GM23338 (cell line): Measurements from ENCODE around the gene EMC10. TPM values are rescaled to one million over a fixed set of nuclear protein-coding genes. Genes with fewer than 3 reads are reported as not detected.

Source experiments
- ATAC-seq: fragments of 200-7000 bp; cut with Tn5 transposase; 3 replicates; pipeline ENCODE4 v1.9.1; 2020
- DNase-seq: peaks from one replicate; pipeline ENCODE4 v3.0.0-alpha.2; 2015; ENCODE audit warnings: low spot score
- H2AFZ ChIP-seq: fragments of 200-600 bp; sonication (generic); 2 replicates; pipeline ENCODE4 v1.8.0; 2016; ENCODE audit warnings: antibody characterized with exemption, mild to moderate bottlenecking, moderate library complexity
- H3F3A ChIP-seq: fragments of 200-600 bp; sonication (generic); replicated peaks from 2 replicates; pipeline ENCODE4 v1.8.0; 2017; ENCODE audit warnings: antibody characterized with exemption, mixed run types, low read depth
- H3K27ac ChIP-seq: fragments of 200-600 bp; sonication (generic); 2 replicates; pipeline ENCODE4 v1.6.1; 2016; ENCODE audit warnings: low read depth
- H3K27me3 ChIP-seq: fragments of 200-600 bp; sonication (generic); 2 replicates; pipeline ENCODE4 v1.8.0; 2016; ENCODE audit warnings: mild to moderate bottlenecking, mixed run types, moderate library complexity; ENCODE audit not compliant: insufficient read depth
- H3K36me3 ChIP-seq: fragments of 200-600 bp; sonication (generic); 2 replicates; pipeline ENCODE4 v1.8.0; 2016; ENCODE audit warnings: mild to moderate bottlenecking; ENCODE audit not compliant: insufficient read depth
- H3K4me1 ChIP-seq: fragments of 200-600 bp; sonication (generic); 2 replicates; pipeline ENCODE4 v1.8.0; 2016; ENCODE audit warnings: mild to moderate bottlenecking, moderate library complexity; ENCODE audit not compliant: insufficient read depth
- H3K4me2 ChIP-seq: fragments of 200-600 bp; sonication (generic); 2 replicates; pipeline ENCODE4 v1.7.1; 2017; ENCODE audit warnings: mixed run types
- H3K4me3 ChIP-seq: fragments of 200-600 bp; sonication (generic); 2 replicates; pipeline ENCODE4 v1.6.1; 2016; ENCODE audit warnings: mixed run types
- H3K79me2 ChIP-seq: fragments of 200-600 bp; sonication (generic); replicated peaks from 2 replicates; pipeline ENCODE4 v1.8.0; 2017; ENCODE audit warnings: mild to moderate bottlenecking; ENCODE audit not compliant: insufficient read depth
- H3K9me2 ChIP-seq: fragments of 200-600 bp; sonication (generic); 2 replicates; pipeline ENCODE4 v1.8.0; 2017; ENCODE audit not compliant: insufficient read depth
- H4K20me1 ChIP-seq: fragments of 200-600 bp; sonication (generic); replicated peaks from 2 replicates; pipeline ENCODE4 v1.8.0; 2017; ENCODE audit warnings: mild to moderate bottlenecking; ENCODE audit not compliant: insufficient read depth
- H3K27ac Mint-ChIP-seq: 2 replicates; pipeline ENCODE4 v1.8.0; 2020; ENCODE audit warnings: inconsistent platforms, mild to moderate bottlenecking, moderate library complexity, mixed read lengths
- H3K27me3 Mint-ChIP-seq: 3 replicates; pipeline ENCODE4 v1.8.0; 2022; ENCODE audit warnings: low read depth, mild to moderate bottlenecking, moderate library complexity, mixed read lengths, inconsistent platforms; ENCODE audit not compliant: insufficient read depth, poor library complexity
- H3K36me3 Mint-ChIP-seq: 3 replicates; pipeline ENCODE4 v1.8.0; 2021; ENCODE audit warnings: low read depth, mild to moderate bottlenecking, inconsistent platforms, moderate library complexity, mixed read lengths
- H3K4me1 Mint-ChIP-seq: 3 replicates; pipeline ENCODE4 v1.8.0; 2020; ENCODE audit warnings: mild to moderate bottlenecking, inconsistent platforms, mixed read lengths
- H3K4me3 Mint-ChIP-seq: 3 replicates; pipeline ENCODE4 v1.8.0; 2021; ENCODE audit warnings: moderate library complexity, mild to moderate bottlenecking, inconsistent platforms, mixed read lengths
- H3K9me3 Mint-ChIP-seq: 3 replicates; pipeline ENCODE4 v1.8.0; 2020; ENCODE audit warnings: moderate library complexity, mild to moderate bottlenecking, inconsistent platforms, mixed read lengths
- CREB1 ChIP-seq: fragments of 250-450 bp; sonication (Bioruptor Pico); IDR thresholded peaks from 2 replicates; pipeline ENCODE4 v1.5.0; 2020; ENCODE audit warnings: low read depth, mild to moderate bottlenecking, moderate library complexity
- CTCF ChIP-seq, 2 experiments: fragments of 200-600 bp in 1 of 2; sonication (generic) in 1 of 2; conservative IDR thresholded peaks; 2 replicates each; pipeline versions ENCODE4 v1.5.1 to v1.6.1; 2016 to 2017; ENCODE audit warnings: antibody characterized with exemption in 2 of 2, low read depth in 2 of 2, mild to moderate bottlenecking in 2 of 2, moderate library complexity in 1 of 2
- ETS1 ChIP-seq: IDR thresholded peaks from 2 replicates; pipeline ENCODE4 v1.6.1; 2016; ENCODE audit warnings: antibody characterized with exemption
- EZH2 ChIP-seq: fragments of 200-600 bp; sonication (generic); IDR thresholded peaks from one replicate; pipeline ENCODE4 v1.8.0; 2017; ENCODE audit warnings: antibody characterized with exemption, mild to moderate bottlenecking, low read depth; ENCODE audit not compliant: unreplicated experiment
- JUNB ChIP-seq: IDR thresholded peaks from one replicate; pipeline ENCODE4 v1.6.1; 2016; ENCODE audit warnings: antibody characterized with exemption; ENCODE audit not compliant: unreplicated experiment
- NANOG ChIP-seq: IDR thresholded peaks from 2 replicates; pipeline ENCODE4 v1.6.1; 2016; ENCODE audit warnings: antibody characterized with exemption, borderline replicate concordance
- POLR2AphosphoS5 ChIP-seq: IDR thresholded peaks from 2 replicates; pipeline ENCODE4 v1.6.1; 2016; ENCODE audit warnings: antibody characterized with exemption, low read depth
- STAT1 ChIP-seq: IDR thresholded peaks from one replicate; pipeline ENCODE4 v1.6.1; 2016; ENCODE audit warnings: antibody characterized with exemption; ENCODE audit not compliant: unreplicated experiment
- ZNF331 ChIP-seq: fragments of 250-450 bp; sonication (Bioruptor Pico); IDR thresholded peaks from 2 replicates; pipeline ENCODE4 v1.5.0; 2020; ENCODE audit warnings: low read depth, mild to moderate bottlenecking, moderate library complexity
- polyA plus RNA-seq: library from polyadenylated mRNA; unstranded; fragments of >200 nt; fragmentation: Nextera tagmentation; extraction: Ambion mirVana; gene quantifications from 2 replicates; pipeline ENCODE4 v1.2.1, GENCODE V29; 2016
- total RNA-seq: library from RNA; depleted of rRNA; stranded (reverse); fragments of >200 nt; shearing (Covaris generic); gene quantifications from 2 replicates; pipeline ENCODE4 v1.2.3, GENCODE V29; 2014

EMC10 gene
- total and polyA plus RNA-seq, 2 experiments from 2014 or later, result 24.8 to 113 TPM

- Mint-ChIP-seq H3K27ac (no peak overlapping the region), H3K9me3 (no peaks in the 10 kb centered on the region; the same call in 2 of the 3 replicates), H3K36me3 (peaks cover 15% of the 10 kb centered on the region), H3K4me1 (peaks cover 16% of the 10 kb centered on the region), H3K27me3 (peaks cover 12% of the 10 kb centered on the region), H3K4me3 (no peak overlapping the region; the same call in 2 of the 3 replicates)
- ATAC-seq (peak; percentile 27), DNase-seq (peak; percentile 91)
- peaks cover 26% of the 10 kb centered on the region for H3K27me3 ChIP-seq
- peaks cover 25% of the 10 kb centered on the region for H3K4me1 ChIP-seq
- no peak for TF ChIP-seq STAT1
- TF ChIP-seq CTCF (conservative IDR thresholded peaks at IDR 0.05; ENCODE audit: low read depth in 2 of 2), result peak in 1 of 2 experiments; percentile 14; a peak in 1 of 4 replicates
- TF ChIP-seq ETS1, result no peak
- TF ChIP-seq POLR2AphosphoS5, result peak; percentile 42
- H4K20me1 ChIP-seq, result no peaks in the 10 kb centered on the region; the same call in 1 of the 2 replicates
- H3K4me3 ChIP-seq, result peak overlapping the region; percentile 57
- peaks cover 20% of the 10 kb centered on the region; the same call in 1 of the 2 replicates for H3F3A ChIP-seq
- no peaks in the 10 kb centered on the region for H3K9me2 ChIP-seq
- no peaks in the 10 kb centered on the region for H3K79me2 ChIP-seq
- no peak overlapping the region for H3K27ac ChIP-seq
- no peaks in the 10 kb centered on the region for H3K36me3 ChIP-seq
- peak overlapping the region; percentile 79 for H3K4me2 ChIP-seq
- peak overlapping the region; percentile 80 for H2AFZ ChIP-seq
Measured at GRCh38 chr19:50427997-50428425, 48.3 kb upstream of the EMC10 start.

- Histone ChIP-seq H4K20me1 (no peaks in the 10 kb centered on the region; the same call in 1 of the 2 replicates), H3K4me1 (peaks cover 29% of the 10 kb centered on the region), H3K9me2 (no peaks in the 10 kb centered on the region), H3K36me3 (no peaks in the 10 kb centered on the region), H2AFZ (no peak overlapping the region), H3K27me3 (peaks cover 26% of the 10 kb centered on the region), H3K4me3 (no peak overlapping the region), H3K4me2 (peak overlapping the region; percentile 79), H3K27ac (no peak overlapping the region), H3K79me2 (no peaks in the 10 kb centered on the region), H3F3A (peaks cover 20% of the 10 kb centered on the region; the same call in 1 of the 2 replicates)
- H3K27ac Mint-ChIP-seq, result no peak overlapping the region
- peaks cover 9% of the 10 kb centered on the region for H3K36me3 Mint-ChIP-seq
- H3K27me3 Mint-ChIP-seq, result peaks cover 19% of the 10 kb centered on the region
- H3K4me3 Mint-ChIP-seq, result no peak overlapping the region
- H3K4me1 Mint-ChIP-seq, result peaks cover 19% of the 10 kb centered on the region
- no peak for ATAC-seq
- TF ChIP-seq ZNF331 (CRISPR knock-in tag) (no peak), NANOG (no peak), CTCF (conservative IDR thresholded peaks at IDR 0.05; ENCODE audit: low read depth in 2 of 2) (no peak), CREB1 (no peak), JUNB (no peak), EZH2 (no peak)
- no peak for DNase-seq
- no peaks in the 10 kb centered on the region; the same call in 2 of the 3 replicates for H3K9me3 Mint-ChIP-seq
Measured at GRCh38 chr19:50428772-50429463, 47.4 kb upstream of the EMC10 start.
